Mucosa of descending colon (tissue), 3 donors: Measurements from ENCODE around the gene PGLYRP4. TPM values are rescaled to one million over a fixed set of nuclear protein-coding genes. Genes with fewer than 3 reads are reported as not detected.

Experiments used
- ATAC-seq: fragments of 200-7000 bp; cut with Tn5 transposase; one replicate; pipeline ENCODE4 v1.9.1; 2020; ENCODE audit warnings: mild to moderate bottlenecking, moderate library complexity
- DNase-seq, 3 donors: peaks; one replicate each; pipeline ENCODE4 v3.0.0-alpha.2; 2020
- H3K36me3 ChIP-seq: fragments of 200-600 bp; one replicate; pipeline ENCODE4 v1.8.0; 2021; ENCODE audit warnings: low read depth, mild to moderate bottlenecking
- H3K4me1 ChIP-seq: fragments of 200-600 bp; one replicate; pipeline ENCODE4 v1.8.0; 2021; ENCODE audit warnings: low read depth, mild to moderate bottlenecking
- H3K4me3 ChIP-seq: fragments of 200-600 bp; one replicate; pipeline ENCODE4 v1.8.0; 2021; ENCODE audit warnings: mild to moderate bottlenecking
- H3K9me3 ChIP-seq: fragments of 200-600 bp; one replicate; pipeline ENCODE4 v1.8.0; 2021; ENCODE audit warnings: mild to moderate bottlenecking
- intact Hi-C, 2 donors: fragments of 100-400 bp; cut with DNase I in 1 of 2; cut with micrococcal nuclease in 1 of 2; formaldehyde crosslinking; loops; one replicate each; pipeline versions ENCODE4 v1.11.0 to v1.11.1; 2022; cut with DNase I, micrococcal nuclease
- total RNA-seq, 3 donors: library from RNA; stranded (reverse); fragmentation: NEBNext Ultra II Directional in 2 of 3; extraction: Animal tissue kit (Norgen Biotek cat#: 25700) in 2 of 3; gene quantifications; one replicate each; pipeline versions ENCODE4 v1.2.1 to v1.2.4, GENCODE V29; 2021 to 2023
- TF ChIP-seq, protein P1 (sequence below): fragments of 200-600 bp; IDR thresholded peaks from one replicate; pipeline ENCODE4 v1.8.0; 2022; ENCODE audit warnings: antibody characterized with exemption, mild to moderate bottlenecking
- donor health status: DM: no; HTN: no; CAD: no; lungs with moderate emphysema.
- donor health status: DM: no; HTN: no; CAD: no.
- donor health status: DM: no; HTN: yes; CAD: no.

Gene PGLYRP4
- total RNA-seq, 3 donors from 2014 or later, result not detected

GRCh38 chr1:153310526-153310925 lies 38.1 kb downstream of the PGLYRP4 start:
- ATAC-seq (no peak), DNase-seq (no peak)
- Histone ChIP-seq H3K9me3 (no peaks in the 10 kb centered on the region), H3K4me1 (no peaks in the 10 kb centered on the region), H3K36me3 (no peaks in the 10 kb centered on the region), H3K4me3 (no peak overlapping the region)
- intact Hi-C loops, result no loop called here
- TF ChIP-seq, protein P1, sequence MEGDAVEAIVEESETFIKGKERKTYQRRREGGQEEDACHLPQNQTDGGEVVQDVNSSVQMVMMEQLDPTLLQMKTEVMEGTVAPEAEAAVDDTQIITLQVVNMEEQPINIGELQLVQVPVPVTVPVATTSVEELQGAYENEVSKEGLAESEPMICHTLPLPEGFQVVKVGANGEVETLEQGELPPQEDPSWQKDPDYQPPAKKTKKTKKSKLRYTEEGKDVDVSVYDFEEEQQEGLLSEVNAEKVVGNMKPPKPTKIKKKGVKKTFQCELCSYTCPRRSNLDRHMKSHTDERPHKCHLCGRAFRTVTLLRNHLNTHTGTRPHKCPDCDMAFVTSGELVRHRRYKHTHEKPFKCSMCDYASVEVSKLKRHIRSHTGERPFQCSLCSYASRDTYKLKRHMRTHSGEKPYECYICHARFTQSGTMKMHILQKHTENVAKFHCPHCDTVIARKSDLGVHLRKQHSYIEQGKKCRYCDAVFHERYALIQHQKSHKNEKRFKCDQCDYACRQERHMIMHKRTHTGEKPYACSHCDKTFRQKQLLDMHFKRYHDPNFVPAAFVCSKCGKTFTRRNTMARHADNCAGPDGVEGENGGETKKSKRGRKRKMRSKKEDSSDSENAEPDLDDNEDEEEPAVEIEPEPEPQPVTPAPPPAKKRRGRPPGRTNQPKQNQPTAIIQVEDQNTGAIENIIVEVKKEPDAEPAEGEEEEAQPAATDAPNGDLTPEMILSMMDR, result no peak

DNA sequence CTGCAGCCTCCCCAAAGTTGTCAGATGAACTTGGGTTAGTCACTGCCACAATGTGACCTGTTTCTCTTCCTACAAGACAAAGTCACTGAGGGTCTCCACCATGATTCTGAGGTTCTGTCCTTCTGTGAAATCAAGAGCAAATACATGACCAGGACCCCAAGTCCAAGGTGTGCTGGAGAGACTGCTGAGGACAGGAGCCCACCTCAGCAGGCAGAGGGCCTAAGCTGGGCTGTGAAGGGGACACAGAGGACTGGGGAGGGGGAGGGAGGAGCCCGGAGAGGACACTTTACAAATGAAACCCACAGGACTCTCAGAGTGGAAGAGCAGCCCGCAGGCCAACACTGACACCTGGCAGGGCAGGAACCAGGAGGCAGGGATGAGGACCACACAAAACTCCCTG lies 39.2 kb downstream of the PGLYRP4 start:
- ATAC-seq (no peak), DNase-seq (no peak)
- no peaks in the 10 kb centered on the region for H3K4me1 ChIP-seq
- H3K9me3 ChIP-seq, result no peaks in the 10 kb centered on the region
- intact Hi-C loops, result no loop called here
- no peak overlapping the region for H3K4me3 ChIP-seq
- H3K36me3 ChIP-seq, result no peaks in the 10 kb centered on the region
- TF ChIP-seq, protein P1, result no peak

GRCh38 chr1:153308540-153308939 lies 40.1 kb downstream of the PGLYRP4 start:
- ATAC-seq (no peak), DNase-seq (no peak)
- intact Hi-C loops, result no loop called here
- Histone ChIP-seq H3K4me1 (no peaks in the 10 kb centered on the region), H3K4me3 (no peak overlapping the region), H3K9me3 (no peaks in the 10 kb centered on the region), H3K36me3 (no peaks in the 10 kb centered on the region)
- TF ChIP-seq, protein P1, result no peak

DNA sequence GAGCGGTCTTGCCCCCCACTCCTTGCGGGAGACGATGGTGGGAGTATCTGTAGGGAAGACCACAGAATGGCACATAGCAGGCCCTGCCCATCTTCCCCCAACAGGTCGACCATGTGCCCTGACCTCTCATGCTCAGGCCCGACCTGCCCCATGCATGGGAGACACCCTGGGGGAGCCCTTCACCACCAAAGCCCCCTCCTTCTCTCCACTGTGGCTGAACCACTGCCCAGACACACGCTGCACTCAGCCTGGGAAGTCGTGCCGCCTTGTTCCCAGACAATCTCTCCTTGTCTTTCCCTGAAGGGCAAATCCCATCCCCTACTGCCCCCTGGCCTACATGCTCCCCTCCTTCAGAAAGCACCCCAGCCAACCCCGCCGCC lies 41.4 kb downstream of the PGLYRP4 start:
- intact Hi-C loops, result no loop called here
- ATAC-seq, result no peak
- no peaks in the 10 kb centered on the region for H3K4me1 ChIP-seq
- H3K36me3 ChIP-seq, result no peaks in the 10 kb centered on the region
- H3K4me3 ChIP-seq, result no peak overlapping the region
- H3K9me3 ChIP-seq, result no peaks in the 10 kb centered on the region
- TF ChIP-seq, protein P1, result no peak
- DNase-seq, result no peak

- intact Hi-C loops, result no loop called here
Observed at GRCh38 chr1:153306303-153307220, 42.1 kb downstream of the PGLYRP4 start.

More at GRCh38 chr1:153306303-153307220, 42.1 kb downstream of the PGLYRP4 start:
- no peak overlapping the region for H3K4me3 ChIP-seq
- H3K4me1 ChIP-seq, result no peaks in the 10 kb centered on the region
- H3K9me3 ChIP-seq, result no peaks in the 10 kb centered on the region
- TF ChIP-seq, protein P1, result no peak
- ATAC-seq (no peak), DNase-seq (no peak)
- H3K36me3 ChIP-seq, result no peaks in the 10 kb centered on the region
